Endothelial cell of umbilical vein (primary cell): Measurements from ENCODE around the gene IRF2. TPM values are rescaled to one million over a fixed set of nuclear protein-coding genes. Genes with fewer than 3 reads are reported as not detected.
"Not testable (repeated sequence)": the region's sequence is repeated elsewhere in the genome, so short reads cannot be mapped to it uniquely, and the experiment has no call there.

Experiments
- BruUV-seq: library from RNA; stranded (reverse); fragments of 400-500 nt; replicated peaks from 2 replicates; lab custom pipeline; 2021; lab: Mats Ljungman, UMichigan
- CTCF ChIA-PET: fragments of 300-600, 350-600 bp; sonication (Branson Sonifier 250); formaldehyde crosslinking; loops from one replicate; lab custom pipeline; 2021; ENCODE audit warnings: antibody characterized with exemption, inconsistent platforms; lab: Charles Lee
- POLR2A ChIA-PET: fragments of 300-600, 350-600 bp; sonication (Branson Sonifier 250); formaldehyde crosslinking; loops from one replicate; lab custom pipeline; 2021; ENCODE audit warnings: antibody characterized with exemption, inconsistent platforms; lab: Charles Lee
- DNase-seq: peaks from one replicate; pipeline ENCODE4 v3.0.0-alpha.2; 2011; ENCODE audit warnings: low read depth, low spot score
- FAIRE-seq: peaks from 2 replicates; lab custom pipeline; 2011; peaks lifted over from hg19 to GRCh38; lab: Jason Lieb, UNC
- H2AFZ ChIP-seq: 2 replicates; pipeline ENCODE4 v1.6.0; 2012; ENCODE audit warnings: low read depth, low read length, control low read depth, inconsistent platforms
- H3K27ac ChIP-seq: 2 replicates; pipeline ENCODE4 v1.5.1; 2011; ENCODE audit warnings: low read depth, mild to moderate bottlenecking, control low read depth, low read length, moderate library complexity; ENCODE audit not compliant: insufficient read depth
- H3K27me3 ChIP-seq, 2 experiments: 2 replicates each; pipeline versions ENCODE4 v1.6.0 to v1.6.1; 2011; ENCODE audit warnings: low read length in 2 of 2, mixed read lengths in 1 of 2; ENCODE audit not compliant: control insufficient read depth in 2 of 2, insufficient read depth in 2 of 2
- H3K36me3 ChIP-seq, 2 experiments: 2 replicates in 1 of 2; 3 replicates in 1 of 2; pipeline ENCODE4 v1.5.1; 2011; ENCODE audit warnings: low read length in 2 of 2, mild to moderate bottlenecking in 1 of 2, moderate library complexity in 1 of 2; ENCODE audit not compliant: control insufficient read depth in 2 of 2, insufficient read depth in 2 of 2; ENCODE audit errors: extremely low read depth in 1 of 2
- H3K4me1 ChIP-seq: 3 replicates; pipeline ENCODE4 v1.5.1; 2011; ENCODE audit warnings: mild to moderate bottlenecking, low read length; ENCODE audit not compliant: control insufficient read depth, insufficient read depth; ENCODE audit errors: extremely low read depth
- H3K4me2 ChIP-seq: 2 replicates; pipeline ENCODE4 v1.6.1; 2011; ENCODE audit warnings: low read length, control low read depth, mixed read lengths; ENCODE audit not compliant: insufficient read depth
- H3K4me3 ChIP-seq, 3 experiments: fragments of 200-600 bp in 1 of 3; sonication (generic), shearing (Covaris generic) in 1 of 3; replicated peaks in 1 of 3; 2 replicates each; pipeline ENCODE4 v1.5.1; 2011 to 2016; ENCODE audit warnings: control low read depth in 3 of 3, low read length in 3 of 3, mild to moderate bottlenecking in 2 of 3, inconsistent platforms in 1 of 3, low read depth in 1 of 3, moderate library complexity in 1 of 3; ENCODE audit not compliant: insufficient read depth in 1 of 3
- H3K79me2 ChIP-seq: 2 replicates; pipeline ENCODE4 v1.6.0; 2012; ENCODE audit warnings: low read length, inconsistent platforms; ENCODE audit not compliant: control insufficient read depth, insufficient read depth
- H3K9ac ChIP-seq: replicated peaks from 2 replicates; pipeline ENCODE3; 2011; ENCODE audit warnings: low read length, control low read depth; ENCODE audit not compliant: insufficient read depth; ENCODE audit errors: extremely low read depth
- H3K9me1 ChIP-seq: replicated peaks from 3 replicates; pipeline ENCODE4 v1.6.0; 2011; ENCODE audit warnings: mild to moderate bottlenecking, low read length; ENCODE audit not compliant: control insufficient read depth, insufficient read depth; ENCODE audit errors: extremely low read depth
- H3K9me3 ChIP-seq: replicated peaks from 2 replicates; pipeline ENCODE4 v1.5.1; 2012; ENCODE audit warnings: low read length, inconsistent platforms; ENCODE audit not compliant: control insufficient read depth, insufficient read depth
- H4K20me1 ChIP-seq: replicated peaks from 2 replicates; pipeline ENCODE3; 2011; ENCODE audit warnings: mild to moderate bottlenecking, low read length; ENCODE audit not compliant: control insufficient read depth, insufficient read depth; ENCODE audit errors: extremely low read depth
- EZH2 ChIP-seq: IDR thresholded peaks from 2 replicates; pipeline ENCODE4 v1.6.1; 2012; ENCODE audit warnings: borderline replicate concordance, low read depth, mild to moderate bottlenecking, moderate library complexity, low read length, inconsistent platforms; ENCODE audit not compliant: severe bottlenecking
- FOS ChIP-seq: IDR thresholded peaks from 2 replicates; pipeline ENCODE4 v1.6.1; 2011; ENCODE audit warnings: mild to moderate bottlenecking, low read length, moderate library complexity, borderline replicate concordance; ENCODE audit not compliant: insufficient read depth
- GATA2 ChIP-seq: IDR thresholded peaks from 2 replicates; pipeline ENCODE4 v1.7.0; 2011; ENCODE audit warnings: low read depth, mild to moderate bottlenecking, moderate library complexity, mixed read lengths, low read length; ENCODE audit not compliant: insufficient read length, insufficient read depth
- JUN ChIP-seq: IDR thresholded peaks from 2 replicates; pipeline ENCODE4 v1.6.1; 2011; ENCODE audit warnings: borderline replicate concordance, low read depth; ENCODE audit not compliant: insufficient read length, insufficient read depth
- MAX ChIP-seq: IDR thresholded peaks from 2 replicates; pipeline ENCODE4 v1.6.1; 2011; ENCODE audit not compliant: insufficient read depth, insufficient read length
- MYC ChIP-seq: IDR thresholded peaks from one replicate; pipeline ENCODE4 v1.6.1; 2011; ENCODE audit warnings: mild to moderate bottlenecking, low read depth, low read length
- POLR2A ChIP-seq: IDR thresholded peaks from 2 replicates; pipeline ENCODE4 v1.6.1; 2012; ENCODE audit warnings: low read depth, mild to moderate bottlenecking, control low read depth, low read length
- POLR2AphosphoS5 ChIP-seq: IDR thresholded peaks from 2 replicates; pipeline ENCODE4 v1.6.1; 2012; ENCODE audit warnings: low read depth, mild to moderate bottlenecking, control low read depth, low read length, moderate library complexity; ENCODE audit not compliant: insufficient read depth
- dilution Hi-C: fragments of 300-500 bp; cut with MboI; formaldehyde crosslinking; loops from one replicate; pipeline ENCODE4 v1.15.0; 2019; ENCODE audit warnings: low sequenced_read_pairs; ENCODE audit not compliant: extremely low pct_ligation_motif_present
- intact Hi-C: fragments of 100-400 bp; cut with micrococcal nuclease; formaldehyde crosslinking; loops from one replicate; pipeline ENCODE4 v1.10.0; 2022
- polyA plus RNA-seq, 4 experiments: library from polyadenylated mRNA; depleted of rRNA in 3 of 4; stranded (reverse) in 3 of 4; unstranded in 1 of 4; fragments of >200 nt; gene quantifications; 2 replicates each; pipeline versions ENCODE4 v1.2.1 to v1.2.3, GENCODE V29; 2011 to 2012; ENCODE audit warnings: missing spikeins in 1 of 4
- total RNA-seq: library from RNA; stranded (reverse); gene quantifications from 2 replicates; pipeline ENCODE4 v1.2.3, GENCODE V29; 2021

The IRF2 gene
- total and polyA plus RNA-seq, 2 donors (not counting 3 experiments of a cell fraction or from before 2014, with no cell fraction given): 26.9 to 27.6 TPM

- BruUV-seq: TSS peak; percentile 60
Observed at GRCh38 chr4:184343502-184344177, 130.7 kb downstream of the IRF2 start.

GRCh38 chr4:184342857-184343237 is 131.5 kb downstream of the IRF2 start:
- H3K27ac ChIP-seq, DNase-seq, POLR2A ChIA-PET, H3K4me3 ChIP-seq, H3K79me2 ChIP-seq, H4K20me1 ChIP-seq, dilution Hi-C loops, H3K9ac ChIP-seq, BruUV-seq, H3K36me3 ChIP-seq, H3K9me1 ChIP-seq, H3K9me3 ChIP-seq, FAIRE-seq, H3K27me3 ChIP-seq: not testable (repeated sequence)
- intact Hi-C loops: loop anchor here (1.0 kb wide), 1 partner anchor 40 kb away; no protein-coding TSS in a partner anchor
- peak overlapping the region; percentile 90 for H3K4me2 ChIP-seq
- H3K4me1 ChIP-seq: peaks cover 13% of the 10 kb centered on the region
- CTCF ChIA-PET: interaction anchor here (0.7 to 1.7 kb wide), 5 partner anchors 11 to 195 kb away, joined by 3 to 6 read pairs (median 4); no protein-coding TSS in a partner anchor
- peak overlapping the region; percentile 99 for H2AFZ ChIP-seq

More at GRCh38 chr4:184343502-184344177, 130.7 kb downstream of the IRF2 start:
- intact Hi-C loops (loop anchor here (1.0 kb wide), 2 partner anchors 40 to 131 kb away; partner anchors contain the start of gene IRF2), dilution Hi-C loops (no loop called here)
- peak overlapping the region; percentile 80 to 90 (median 83) for H3K4me3 ChIP-seq
- peaks cover 13% of the 10 kb centered on the region for H3K4me1 ChIP-seq
- H3K4me2 ChIP-seq: peak overlapping the region; percentile 90
- H3K9me1 ChIP-seq: no peaks in the 10 kb centered on the region
- no peaks in the 10 kb centered on the region for H3K27me3 ChIP-seq
- POLR2A ChIA-PET: interaction anchor here (0.6 kb wide), 1 partner anchor 68 kb away, joined by 3 read pairs; no protein-coding TSS in a partner anchor
- peak overlapping the region; percentile 62 for H3K27ac ChIP-seq
- peak; percentile 87 for DNase-seq
- H3K36me3 ChIP-seq: no peaks in the 10 kb centered on the region
- TF ChIP-seq MYC: no peak
- peak; percentile 57 for TF ChIP-seq POLR2AphosphoS5
- no peak for TF ChIP-seq GATA2
- no peak for TF ChIP-seq JUN
- TF ChIP-seq MAX: no peak
- TF ChIP-seq FOS: no peak
- no peak for TF ChIP-seq EZH2
- TF ChIP-seq POLR2A: peak; percentile 78
- peak; percentile 97 for FAIRE-seq
- H3K79me2 ChIP-seq: no peaks in the 10 kb centered on the region
- CTCF ChIA-PET: interaction anchor here (0.7 to 1.9 kb wide), 16 partner anchors 9 to 306 kb away, joined by 3 to 6 read pairs (median 4); partner anchors contain the start of genes IRF2 and PRIMPOL
- H3K9me3 ChIP-seq: no peaks in the 10 kb centered on the region
- H2AFZ ChIP-seq: peak overlapping the region; percentile 99
- no peaks in the 10 kb centered on the region for H4K20me1 ChIP-seq
- H3K9ac ChIP-seq: peak overlapping the region; percentile 77
